Fibroblast of lung (primary cell): ENCODE data around the gene EXOC3. TPM values are rescaled to one million over a fixed set of nuclear protein-coding genes. Genes with fewer than 3 reads are reported as not detected.

ENCODE experiments used
- DNase-seq, 2 donors: peaks; one replicate each; pipeline versions ENCODE4 v3.0.0 to v3.0.0-alpha.2; 2010; ENCODE audit warnings: low read depth in 2 of 2
- H2AFZ ChIP-seq: 2 replicates; pipeline ENCODE4 v1.5.1; 2012; ENCODE audit warnings: low read length, control low read depth, inconsistent platforms
- H3K27ac ChIP-seq: 2 replicates; pipeline ENCODE4 v1.5.1; 2011; ENCODE audit warnings: low read length, control low read depth; ENCODE audit not compliant: insufficient read depth
- H3K27me3 ChIP-seq: 2 replicates; pipeline ENCODE4 v1.5.1; 2011; ENCODE audit warnings: mild to moderate bottlenecking, low read length; ENCODE audit not compliant: control insufficient read depth, insufficient read depth
- H3K36me3 ChIP-seq: 2 replicates; pipeline ENCODE4 v1.5.1; 2011; ENCODE audit warnings: low read length; ENCODE audit not compliant: control insufficient read depth, insufficient read depth
- H3K4me1 ChIP-seq: 2 replicates; pipeline ENCODE4 v1.5.1; 2011; ENCODE audit warnings: low read length; ENCODE audit not compliant: control insufficient read depth, insufficient read depth; ENCODE audit errors: extremely low read depth
- H3K4me2 ChIP-seq: 2 replicates; pipeline ENCODE4 v1.5.1; 2011; ENCODE audit warnings: low read length, control low read depth; ENCODE audit not compliant: insufficient read depth; ENCODE audit errors: extremely low read depth
- H3K4me3 ChIP-seq, 4 experiments: fragments of 200-600 bp in 1 of 4; sonication (generic) in 1 of 4; replicated peaks in 1 of 4; 2 replicates each; pipeline ENCODE4 v1.5.1; 2011 to 2016; ENCODE audit warnings: low read length in 4 of 4, low read depth in 3 of 4, mild to moderate bottlenecking in 3 of 4, control low read depth in 2 of 4, inconsistent platforms in 1 of 4, mixed read lengths in 1 of 4; ENCODE audit not compliant: insufficient read depth in 1 of 4; ENCODE audit errors: control extremely low read depth in 1 of 4
- H3K79me2 ChIP-seq: 2 replicates; pipeline ENCODE4 v1.5.1; 2012; ENCODE audit warnings: mild to moderate bottlenecking, low read length, inconsistent platforms; ENCODE audit not compliant: control insufficient read depth, insufficient read depth
- H3K9ac ChIP-seq: 2 replicates; pipeline ENCODE4 v1.5.1; 2011; ENCODE audit warnings: mild to moderate bottlenecking, low read length, control low read depth; ENCODE audit not compliant: insufficient read depth
- H3K9me3 ChIP-seq: 2 replicates; pipeline ENCODE4 v1.5.1; 2012; ENCODE audit warnings: low read depth, low read length; ENCODE audit not compliant: control insufficient read depth, insufficient read depth
- H4K20me1 ChIP-seq: 2 replicates; pipeline ENCODE4 v1.5.1; 2011; ENCODE audit warnings: low read length; ENCODE audit not compliant: control insufficient read depth, insufficient read depth; ENCODE audit errors: extremely low read depth
- CTCF ChIP-seq, 2 donors: IDR thresholded peaks in 1 of 2; conservative IDR thresholded peaks in 1 of 2; 1 replicate in 1 of 2; 2 replicates in 1 of 2; pipeline ENCODE4 v1.5.1; 2011 to 2012; ENCODE audit warnings: low read length in 2 of 2, control low read depth in 1 of 2, inconsistent platforms in 1 of 2, low read depth in 1 of 2, mild to moderate bottlenecking in 1 of 2
- EZH2 ChIP-seq: IDR thresholded peaks from 2 replicates; pipeline ENCODE4 v1.5.1; 2012; ENCODE audit warnings: low read length, control low read depth, mild to moderate bottlenecking; ENCODE audit errors: missing control alignments
- polyA plus RNA-seq, 2 donors: library from polyadenylated mRNA; depleted of rRNA in 1 of 2; stranded (reverse) in 1 of 2; unstranded in 1 of 2; fragments of >200 nt; gene quantifications; 2 replicates each; pipeline ENCODE4 v1.2.1, GENCODE V29; 2011 to 2012; ENCODE audit warnings: missing spikeins in 1 of 2
- total RNA-seq: library from RNA; depleted of rRNA; stranded (reverse); fragments of >200 nt; gene quantifications from 2 replicates; pipeline ENCODE4 v1.2.1, GENCODE V29; 2014

The EXOC3 gene
- total and polyA plus RNA-seq, 2 donors (not counting 1 experiment from before 2014, with no cell fraction given): 19.9 to 34.5 TPM

- Histone ChIP-seq H3K9ac (no peak overlapping the region), H3K79me2 (peaks cover 23% of the 10 kb centered on the region), H2AFZ (no peak overlapping the region), H3K4me2 (no peak overlapping the region), H3K36me3 (peaks cover 28% of the 10 kb centered on the region), H3K9me3 (no peaks in the 10 kb centered on the region), H3K4me3 (no peak overlapping the region), H4K20me1 (no peaks in the 10 kb centered on the region), H3K27me3 (no peaks in the 10 kb centered on the region), H3K27ac (no peak overlapping the region), H3K4me1 (peaks cover 7% of the 10 kb centered on the region)
- DNase-seq: no peak
- no peak for TF ChIP-seq CTCF (conservative IDR thresholded peaks at IDR 0.05 in 1 of 2, IDR thresholded peaks at IDR 0.05 in 1 of 2; ENCODE audit: low read depth in 1 of 2, low read length in 2 of 2)
- TF ChIP-seq EZH2: no peak
These were observed 5.2 kb downstream of the EXOC3 start for GRCh38 chr5:448061-448765.

- H3K79me2 ChIP-seq: peaks cover 18% of the 10 kb centered on the region
- H3K4me3 ChIP-seq: no peak overlapping the region
- no peaks in the 10 kb centered on the region for H3K9me3 ChIP-seq
- H3K9ac ChIP-seq: no peak overlapping the region
- H3K27me3 ChIP-seq: no peaks in the 10 kb centered on the region
- TF ChIP-seq CTCF (conservative IDR thresholded peaks at IDR 0.05 in 1 of 2, IDR thresholded peaks at IDR 0.05 in 1 of 2; ENCODE audit: low read depth in 1 of 2, low read length in 2 of 2) (no peak), EZH2 (no peak)
- H3K36me3 ChIP-seq: peaks cover 32% of the 10 kb centered on the region
- DNase-seq: no peak
- no peaks in the 10 kb centered on the region for H4K20me1 ChIP-seq
- no peak overlapping the region for H2AFZ ChIP-seq
- no peak overlapping the region for H3K4me2 ChIP-seq
- H3K4me1 ChIP-seq: peaks cover 4% of the 10 kb centered on the region
- H3K27ac ChIP-seq: no peak overlapping the region
These were observed 5.8 kb downstream of the EXOC3 start for GRCh38 chr5:448766-449090.

- Histone ChIP-seq H3K9ac (no peak overlapping the region), H2AFZ (no peak overlapping the region), H3K9me3 (no peaks in the 10 kb centered on the region), H3K27me3 (no peaks in the 10 kb centered on the region), H3K4me2 (no peak overlapping the region), H4K20me1 (no peaks in the 10 kb centered on the region), H3K79me2 (peaks cover 15% of the 10 kb centered on the region), H3K4me3 (no peak overlapping the region), H3K36me3 (peaks cover 33% of the 10 kb centered on the region), H3K27ac (no peak overlapping the region), H3K4me1 (peaks cover 2% of the 10 kb centered on the region)
- TF ChIP-seq EZH2 (no peak), CTCF (conservative IDR thresholded peaks at IDR 0.05 in 1 of 2, IDR thresholded peaks at IDR 0.05 in 1 of 2; ENCODE audit: low read depth in 1 of 2, low read length in 2 of 2) (no peak)
- no peak for DNase-seq
These were observed 6.2 kb downstream of the EXOC3 start for GRCh38 chr5:449151-449550.
